ENCODE results near the gene HMOX1. TPM values are rescaled to one million over a fixed set of nuclear protein-coding genes. Genes with fewer than 3 reads are reported as not detected.
"Not testable (repeated sequence)": the region's sequence is repeated elsewhere in the genome, so short reads cannot be mapped to it uniquely, and the experiment has no call there.

HMOX1 gene
- total RNA-seq, 4 donors from 2014 or later, result 0.51 to 13.8 (median 8.5) TPM

DNA sequence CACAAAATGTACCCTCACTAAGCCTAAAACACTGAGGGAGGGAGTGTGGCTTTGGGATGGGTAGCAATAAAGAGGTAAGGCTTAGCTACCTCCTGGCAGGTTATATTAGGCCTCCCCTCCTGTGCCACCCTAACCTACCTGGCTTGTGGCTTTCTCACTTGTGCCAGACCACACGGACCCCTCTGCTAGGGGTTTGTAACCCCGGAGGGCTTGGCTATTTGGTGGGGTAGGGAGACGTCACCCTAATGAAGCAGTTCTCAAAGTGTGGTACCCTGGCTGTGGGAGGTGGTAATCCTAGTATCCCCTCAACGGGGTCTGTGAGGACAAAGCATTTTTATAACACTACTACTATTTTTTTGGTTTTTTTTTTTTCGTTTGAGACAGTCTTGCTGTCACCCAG, 10.0 kb downstream of the HMOX1 start:
- H3K27ac ChIP-seq, result no peak overlapping the region
- peaks cover 0 to 13% of the 10 kb centered on the region in 2 donors for H3K4me1 ChIP-seq
- intact Hi-C loops (cut with DNase I; ENCODE audit: low total_unique reads), result no loop called here
- no peaks in the 10 kb centered on the region for H3K9me3 ChIP-seq
- DNase-seq, result no peak
- H3K27me3 ChIP-seq, result no peaks in the 10 kb centered on the region
- TF ChIP-seq, protein P1, sequence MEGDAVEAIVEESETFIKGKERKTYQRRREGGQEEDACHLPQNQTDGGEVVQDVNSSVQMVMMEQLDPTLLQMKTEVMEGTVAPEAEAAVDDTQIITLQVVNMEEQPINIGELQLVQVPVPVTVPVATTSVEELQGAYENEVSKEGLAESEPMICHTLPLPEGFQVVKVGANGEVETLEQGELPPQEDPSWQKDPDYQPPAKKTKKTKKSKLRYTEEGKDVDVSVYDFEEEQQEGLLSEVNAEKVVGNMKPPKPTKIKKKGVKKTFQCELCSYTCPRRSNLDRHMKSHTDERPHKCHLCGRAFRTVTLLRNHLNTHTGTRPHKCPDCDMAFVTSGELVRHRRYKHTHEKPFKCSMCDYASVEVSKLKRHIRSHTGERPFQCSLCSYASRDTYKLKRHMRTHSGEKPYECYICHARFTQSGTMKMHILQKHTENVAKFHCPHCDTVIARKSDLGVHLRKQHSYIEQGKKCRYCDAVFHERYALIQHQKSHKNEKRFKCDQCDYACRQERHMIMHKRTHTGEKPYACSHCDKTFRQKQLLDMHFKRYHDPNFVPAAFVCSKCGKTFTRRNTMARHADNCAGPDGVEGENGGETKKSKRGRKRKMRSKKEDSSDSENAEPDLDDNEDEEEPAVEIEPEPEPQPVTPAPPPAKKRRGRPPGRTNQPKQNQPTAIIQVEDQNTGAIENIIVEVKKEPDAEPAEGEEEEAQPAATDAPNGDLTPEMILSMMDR (IDR thresholded peaks at IDR 0.05), result no peak
- no peak for TF ChIP-seq POLR2A (IDR thresholded peaks at IDR 0.05)
- no peaks in the 10 kb centered on the region for H3K36me3 ChIP-seq
- no peak overlapping the region for H3K4me3 ChIP-seq

DNA sequence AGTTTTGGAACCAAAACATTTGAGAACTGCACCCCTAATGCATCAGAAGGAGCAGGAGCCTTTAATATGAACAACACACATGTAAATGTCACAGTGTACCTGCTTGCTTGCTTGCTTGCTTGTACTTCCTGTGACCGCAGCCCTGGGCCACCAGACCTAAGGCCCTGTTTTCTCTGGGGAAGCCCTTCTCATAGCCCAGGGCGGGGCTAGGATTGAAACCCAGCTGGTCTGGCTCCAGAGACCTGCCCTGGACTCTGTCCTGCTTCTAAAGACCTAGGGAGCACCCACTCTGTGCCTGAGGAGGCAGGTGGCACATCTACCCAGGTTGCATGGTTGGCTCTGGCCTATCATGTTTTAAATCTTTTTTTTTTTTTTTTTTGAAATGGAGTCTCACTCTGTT, 11.5 kb downstream of the HMOX1 start:
- DNase-seq, result no peak

DNA sequence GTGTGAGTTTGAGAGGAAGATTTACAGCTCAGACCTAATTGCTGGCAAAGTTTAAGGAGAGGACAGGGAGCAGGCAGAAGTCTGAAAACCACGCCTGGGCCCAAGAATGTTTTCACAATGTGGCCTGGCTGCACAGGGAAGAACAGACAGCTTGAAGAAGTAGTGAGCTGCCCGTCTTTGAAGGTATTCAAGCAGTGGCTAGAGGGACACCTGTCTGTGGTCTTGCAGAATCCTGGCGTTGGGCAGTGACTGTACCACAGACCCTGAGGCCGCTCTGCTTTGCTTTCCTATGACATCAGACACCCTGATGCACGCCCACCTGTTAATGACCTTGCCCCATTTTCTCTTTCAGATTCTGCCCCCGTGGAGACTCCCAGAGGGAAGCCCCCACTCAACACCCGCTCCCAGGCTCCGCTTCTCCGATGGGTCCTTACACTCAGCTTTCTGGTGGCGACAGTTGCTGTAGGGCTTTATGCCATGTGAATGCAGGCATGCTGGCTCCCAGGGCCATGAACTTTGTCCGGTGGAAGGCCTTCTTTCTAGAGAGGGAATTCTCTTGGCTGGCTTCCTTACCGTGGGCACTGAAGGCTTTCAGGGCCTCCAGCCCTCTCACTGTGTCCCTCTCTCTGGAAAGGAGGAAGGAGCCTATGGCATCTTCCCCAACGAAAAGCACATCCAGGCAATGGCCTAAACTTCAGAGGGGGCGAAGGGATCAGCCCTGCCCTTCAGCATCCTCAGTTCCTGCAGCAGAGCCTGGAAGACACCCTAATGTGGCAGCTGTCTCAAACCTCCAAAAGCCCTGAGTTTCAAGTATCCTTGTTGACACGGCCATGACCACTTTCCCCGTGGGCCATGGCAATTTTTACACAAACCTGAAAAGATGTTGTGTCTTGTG, 12.5 kb downstream of the HMOX1 start:
- no peaks in the 10 kb centered on the region for H3K9me3 ChIP-seq
- intact Hi-C loops (cut with DNase I; ENCODE audit: low total_unique reads), result no loop called here
- H3K4me3 ChIP-seq, result no peak overlapping the region
- peaks cover 0 to 13% of the 10 kb centered on the region in 2 donors for H3K4me1 ChIP-seq
- DNase-seq, result no peak
- TF ChIP-seq, protein P1 (IDR thresholded peaks at IDR 0.05), result no peak
- no peak for TF ChIP-seq POLR2A (IDR thresholded peaks at IDR 0.05)
- peak overlapping the region; percentile 67 to 90 for H3K27ac ChIP-seq
- H3K27me3 ChIP-seq, result no peaks in the 10 kb centered on the region
- no peaks in the 10 kb centered on the region for H3K36me3 ChIP-seq

More for the DNA sequence above, 11.5 kb downstream of the HMOX1 start:
- H3K27ac ChIP-seq, result peak overlapping the region; percentile 67 to 90
- no peak overlapping the region for H3K4me3 ChIP-seq
- H3K36me3 ChIP-seq, result no peaks in the 10 kb centered on the region
- H3K4me1 ChIP-seq, result peaks cover 0 to 13% of the 10 kb centered on the region in 2 donors
- no peak for TF ChIP-seq POLR2A (IDR thresholded peaks at IDR 0.05)
- TF ChIP-seq, protein P1 (IDR thresholded peaks at IDR 0.05), result no peak
- H3K27me3 ChIP-seq, result no peaks in the 10 kb centered on the region
- intact Hi-C loops (cut with DNase I; ENCODE audit: low total_unique reads), result no loop called here
- H3K9me3 ChIP-seq, result no peaks in the 10 kb centered on the region

DNA sequence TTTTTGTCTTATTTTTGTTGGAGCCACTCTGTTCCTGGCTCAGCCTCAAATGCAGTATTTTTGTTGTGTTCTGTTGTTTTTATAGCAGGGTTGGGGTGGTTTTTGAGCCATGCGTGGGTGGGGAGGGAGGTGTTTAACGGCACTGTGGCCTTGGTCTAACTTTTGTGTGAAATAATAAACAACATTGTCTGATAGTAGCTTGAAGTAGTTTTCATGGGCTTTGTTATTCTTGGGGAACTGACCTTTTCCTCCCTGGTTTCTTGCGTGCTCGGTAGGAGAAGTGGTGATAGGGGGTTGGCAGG, 13.1 kb downstream of the HMOX1 start:
- no peaks in the 10 kb centered on the region for H3K27me3 ChIP-seq
- TF ChIP-seq, protein P1 (IDR thresholded peaks at IDR 0.05), result no peak
- no peak for TF ChIP-seq POLR2A (IDR thresholded peaks at IDR 0.05)
- intact Hi-C loops (cut with DNase I; ENCODE audit: low total_unique reads), result no loop called here
- peak overlapping the region; percentile 67 to 90 for H3K27ac ChIP-seq
- peaks cover 0 to 13% of the 10 kb centered on the region in 2 donors for H3K4me1 ChIP-seq
- no peaks in the 10 kb centered on the region for H3K9me3 ChIP-seq
- DNase-seq, result peak in 1 of 2 donors; percentile 62
- H3K36me3 ChIP-seq, result no peaks in the 10 kb centered on the region
- no peak overlapping the region for H3K4me3 ChIP-seq

DNA sequence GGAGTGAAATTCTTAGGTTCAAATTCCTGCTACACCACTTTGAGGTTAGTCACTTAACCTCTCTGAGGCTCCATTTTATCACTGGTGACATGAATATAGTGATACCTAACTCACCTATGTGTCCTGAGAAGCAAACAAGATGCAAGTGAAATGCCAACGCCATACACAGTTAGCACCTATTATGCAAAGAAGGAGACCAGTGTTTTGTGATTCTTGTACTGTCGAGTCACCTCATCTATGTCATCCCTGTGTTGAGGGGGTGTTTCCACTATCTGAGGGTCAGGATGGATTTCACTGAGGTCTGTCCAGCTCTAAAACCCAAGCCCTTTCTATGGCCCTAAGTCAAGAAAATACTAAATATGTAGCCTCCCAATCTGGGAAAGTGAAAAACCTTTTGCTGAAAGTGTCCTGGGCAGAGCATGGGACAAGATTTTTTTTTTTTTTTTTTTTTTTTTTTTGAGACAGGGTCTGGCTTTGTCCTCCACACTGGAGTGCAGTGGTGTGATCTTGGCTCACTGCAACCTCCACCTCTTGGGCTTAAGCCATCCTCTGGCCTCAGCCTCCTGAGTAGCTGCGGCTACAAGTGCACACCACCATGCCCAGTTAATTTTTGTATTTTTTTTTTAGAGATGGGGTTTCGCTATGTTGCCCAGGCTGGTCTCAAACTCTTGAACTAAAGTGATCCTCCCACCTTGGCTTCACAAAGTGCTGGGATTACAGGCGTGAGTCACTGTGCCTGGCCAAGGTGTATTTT, 14.1 kb downstream of the HMOX1 start:
- Histone ChIP-seq H3K9me3 (no peaks in the 10 kb centered on the region), H3K36me3 (no peaks in the 10 kb centered on the region), H3K27ac (peak overlapping the region; percentile 67 to 90), H3K4me3 (no peak overlapping the region), H3K4me1 (peaks cover 0 to 13% of the 10 kb centered on the region in 2 donors), H3K27me3 (no peaks in the 10 kb centered on the region)
- TF ChIP-seq, protein P1 (IDR thresholded peaks at IDR 0.05), result no peak
- no peak for TF ChIP-seq POLR2A (IDR thresholded peaks at IDR 0.05)
- intact Hi-C loops (cut with DNase I; ENCODE audit: low total_unique reads), result no loop called here
- DNase-seq, result no peak

DNA sequence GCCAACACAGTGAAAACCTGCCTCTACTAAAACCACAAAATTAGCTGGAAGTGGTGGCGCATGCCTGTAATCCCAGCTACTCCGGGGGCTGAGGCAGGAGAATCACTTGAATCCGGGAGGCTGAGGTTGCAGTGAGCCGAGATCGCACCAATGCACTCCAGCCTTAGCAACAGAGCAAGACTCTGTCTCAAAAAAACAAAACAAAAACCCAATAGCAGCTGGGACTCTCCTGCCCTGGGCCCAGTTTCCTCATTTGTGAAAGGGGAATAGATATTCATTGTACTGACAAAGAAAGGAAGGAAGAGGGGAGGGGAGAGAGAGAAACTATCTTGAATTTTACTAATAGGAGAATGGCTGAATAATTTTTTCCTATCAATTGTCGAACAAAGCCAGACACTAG, 15.7 kb downstream of the HMOX1 start:
- DNase-seq; H3K4me3 ChIP-seq; intact Hi-C loops (cut with DNase I; ENCODE audit: low total_unique reads); H3K27me3 ChIP-seq; H3K9me3 ChIP-seq; H3K36me3 ChIP-seq: not testable (repeated sequence)
- Histone ChIP-seq H3K27ac (peak overlapping the region; percentile 7 to 44), H3K4me1 (peaks cover 0 to 19% of the 10 kb centered on the region in 2 donors)

All from uterus (tissue), 4 donors.